Cardiac septum (tissue), 1 donor: ENCODE measurements around the gene KRTAP10-10. TPM values are rescaled to one million over a fixed set of nuclear protein-coding genes. Genes with fewer than 3 reads are reported as not detected.
"Not testable (repeated sequence)": the region's sequence is repeated elsewhere in the genome, so short reads cannot be mapped to it uniquely, and the experiment has no call there.

Experiments
- DNase-seq: peaks from one replicate; pipeline ENCODE4 v3.0.0-alpha.2; 2020; ENCODE audit warnings: low spot score
- intact Hi-C: fragments of 100-400 bp; cut with DNase I; formaldehyde crosslinking; loops from one replicate; pipeline ENCODE4 v1.14.0; 2022
- long read RNA-seq: library from polyadenylated mRNA; unstranded; transcript quantifications from one replicate; pipeline ENCODE4 v2.0.0, GENCODE V29; 2021
- total RNA-seq: library from RNA; stranded (reverse); fragmentation: NEBNext Ultra II Directional; extraction: Animal tissue kit (Norgen Biotek cat#: 25700); gene quantifications from one replicate; pipeline ENCODE4 v1.2.1, GENCODE V29; 2021
- donor health status: DM: no; HTN: no; CAD: no.

The KRTAP10-10 gene, protein sequence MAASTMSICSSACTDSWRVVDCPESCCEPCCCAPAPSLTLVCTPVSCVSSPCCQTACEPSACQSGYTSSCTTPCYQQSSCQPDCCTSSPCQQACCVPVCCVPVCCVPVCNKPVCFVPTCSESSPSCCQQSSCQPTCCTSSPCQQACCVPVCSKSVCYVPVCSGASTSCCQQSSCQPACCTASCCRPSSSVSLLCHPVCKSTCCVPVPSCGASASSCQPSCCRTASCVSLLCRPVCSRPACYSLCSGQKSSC
- not detected for total RNA-seq
- long read RNA-seq: 0 reads

DNA sequence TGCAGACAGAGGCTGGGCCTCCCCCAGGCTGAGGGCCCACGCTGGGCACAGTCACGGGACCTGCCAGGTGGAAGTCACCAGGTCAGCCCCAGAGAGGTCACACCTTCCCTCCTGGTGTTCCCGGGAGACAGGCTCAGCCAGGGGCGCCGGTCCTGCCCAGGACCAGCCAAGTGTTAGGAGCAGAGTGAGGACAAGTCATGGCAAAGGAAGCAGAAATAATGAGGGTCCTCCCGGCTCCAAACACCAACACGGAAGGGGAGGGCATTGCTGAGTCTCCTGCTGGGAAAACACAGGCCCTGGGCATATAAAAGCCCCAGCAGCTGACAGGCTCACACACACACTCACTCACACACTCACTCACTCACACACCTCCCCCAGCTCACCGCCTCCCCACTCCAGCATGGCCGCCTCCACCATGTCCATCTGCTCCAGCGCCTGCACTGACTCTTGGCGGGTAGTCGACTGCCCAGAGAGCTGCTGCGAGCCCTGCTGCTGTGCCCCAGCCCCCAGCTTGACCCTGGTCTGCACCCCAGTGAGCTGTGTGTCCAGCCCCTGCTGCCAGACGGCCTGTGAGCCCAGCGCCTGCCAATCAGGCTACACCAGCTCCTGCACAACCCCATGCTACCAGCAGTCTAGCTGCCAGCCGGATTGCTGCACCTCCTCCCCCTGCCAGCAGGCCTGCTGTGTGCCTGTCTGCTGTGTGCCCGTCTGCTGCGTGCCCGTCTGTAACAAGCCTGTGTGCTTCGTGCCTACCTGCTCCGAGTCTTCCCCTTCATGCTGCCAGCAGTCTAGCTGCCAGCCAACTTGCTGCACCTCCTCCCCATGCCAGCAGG is at the start of gene KRTAP10-10:
TSS of gene KRTAP10-10 (plus strand) at position 339 of the 833 bp plus-strand sequence. CDS start at position 401, 62 bp downstream.
- DNase-seq: no peak
- intact Hi-C loops: no loop called here

DNA sequence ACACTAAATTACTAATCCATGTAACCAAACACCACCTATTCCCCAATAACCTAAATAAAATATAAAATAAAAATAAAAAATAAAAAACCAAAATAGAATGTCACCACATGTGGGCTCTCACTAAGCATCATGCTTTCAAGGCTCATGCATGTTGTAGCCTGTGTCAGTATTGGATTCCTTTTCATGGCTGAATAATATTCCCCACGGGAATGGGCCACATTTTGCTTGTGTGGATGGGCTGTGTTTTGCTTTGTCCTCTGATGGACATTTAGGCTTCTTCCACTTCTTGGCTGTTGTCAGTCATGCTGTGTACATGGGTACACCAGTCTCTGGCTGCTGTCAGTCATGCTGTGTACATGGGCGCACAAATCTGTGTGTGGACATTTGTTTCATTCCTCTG is 48.1 kb upstream of the KRTAP10-10 start:
- DNase-seq: no peak
- intact Hi-C loops: no loop called here

DNA sequence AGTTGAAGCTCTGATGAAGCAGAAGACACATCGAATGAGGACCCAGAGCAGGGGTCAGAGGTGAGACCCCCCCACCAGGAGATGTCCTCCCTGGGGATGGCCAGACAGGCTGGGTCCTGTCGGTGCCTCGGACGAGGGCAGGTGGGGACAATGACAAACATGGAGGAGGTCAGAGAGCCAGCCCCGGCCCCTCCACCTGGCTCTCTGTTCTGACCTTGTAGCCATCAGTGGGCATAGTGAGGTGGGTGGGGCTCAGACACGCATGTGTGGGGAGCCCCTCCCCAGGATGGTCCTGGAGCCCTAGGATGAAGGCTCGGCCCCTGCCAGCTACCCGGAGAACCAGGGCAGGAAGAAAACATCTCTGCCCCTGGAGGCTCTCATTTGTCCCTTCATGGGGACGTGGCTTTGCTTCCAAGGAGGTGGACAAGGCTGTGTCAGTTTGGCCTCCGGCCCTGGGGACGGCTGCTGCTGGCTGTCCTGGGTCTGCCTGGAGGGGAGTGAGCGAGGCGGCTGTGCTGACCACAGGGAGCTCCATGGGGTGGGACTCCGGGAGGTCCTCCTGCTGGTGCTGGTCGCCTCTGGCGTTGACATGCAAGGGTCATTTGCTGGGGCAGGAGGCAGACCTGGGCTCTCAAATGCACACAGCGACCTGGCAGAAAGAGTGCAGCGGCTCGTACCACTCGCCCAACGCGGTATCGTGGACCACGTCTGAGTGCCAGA is 47.4 kb upstream of the KRTAP10-10 start:
- intact Hi-C loops: no loop called here
- no peak for DNase-seq

DNA sequence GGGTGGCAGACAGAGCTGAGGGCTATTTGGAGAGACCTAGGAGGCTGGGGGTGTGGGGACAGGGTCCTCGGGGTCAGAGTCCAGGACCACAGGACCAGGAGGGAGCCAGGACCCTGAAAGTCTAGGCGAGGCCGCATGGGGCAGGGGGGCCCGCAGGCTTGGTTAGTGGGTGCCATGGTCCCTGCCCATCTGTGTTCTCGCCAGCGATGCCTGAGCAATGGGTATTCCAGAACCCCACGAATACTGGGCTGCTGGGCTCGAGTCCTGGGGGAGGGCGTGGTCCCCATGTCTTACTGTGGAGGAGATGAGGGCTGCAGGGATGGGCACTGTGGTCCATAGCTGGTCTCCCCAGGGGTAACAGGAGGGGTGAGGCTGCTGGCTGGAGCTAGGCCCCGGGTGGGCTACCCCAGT is 46.8 kb upstream of the KRTAP10-10 start:
- no peak for DNase-seq
- intact Hi-C loops: no loop called here

DNA sequence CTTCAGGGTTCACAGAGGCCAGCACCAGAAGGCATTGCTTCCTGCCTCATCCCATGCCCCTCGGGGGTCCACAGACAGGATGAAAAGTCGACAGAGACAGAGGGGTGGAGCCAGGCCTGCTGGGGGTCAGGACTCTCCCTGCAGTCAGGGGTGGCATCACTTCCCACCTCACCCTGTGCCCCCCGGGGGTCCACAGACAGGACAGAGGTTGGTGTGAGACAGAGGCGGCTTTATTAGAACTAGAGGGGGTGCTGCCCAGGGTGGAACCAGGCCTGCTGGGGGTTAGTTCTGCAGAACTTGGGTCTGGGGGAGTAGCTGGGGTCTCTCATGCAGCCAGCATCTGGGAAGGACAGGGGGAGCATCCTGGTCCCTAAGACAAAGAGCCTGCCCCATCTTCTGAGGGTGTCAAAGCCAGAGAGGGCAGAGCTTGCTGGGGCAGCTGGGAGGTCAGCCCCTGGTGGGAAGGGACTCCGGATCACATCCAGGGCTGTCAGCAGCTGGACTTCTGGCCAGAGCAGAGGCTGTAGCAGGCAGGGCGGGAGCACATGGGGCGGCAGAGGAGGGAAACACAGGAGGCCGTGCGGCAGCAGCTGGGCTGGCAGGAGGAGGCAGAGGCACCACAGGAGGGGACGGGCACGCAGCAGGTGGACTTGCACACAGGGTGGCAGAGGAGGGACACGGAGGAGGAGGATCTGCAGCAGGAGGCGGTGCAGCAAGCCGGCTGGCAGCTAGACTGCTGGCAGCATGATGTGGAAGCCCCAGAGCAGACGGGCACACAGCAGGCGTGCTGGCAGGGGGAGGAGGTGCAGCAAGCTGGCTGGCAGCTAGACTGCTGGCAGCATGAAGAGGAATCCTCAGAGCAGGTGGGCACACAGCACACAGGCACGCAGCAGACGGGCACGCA is 46.0 kb upstream of the KRTAP10-10 start:
- DNase-seq, intact Hi-C loops: not testable (repeated sequence)

DNA sequence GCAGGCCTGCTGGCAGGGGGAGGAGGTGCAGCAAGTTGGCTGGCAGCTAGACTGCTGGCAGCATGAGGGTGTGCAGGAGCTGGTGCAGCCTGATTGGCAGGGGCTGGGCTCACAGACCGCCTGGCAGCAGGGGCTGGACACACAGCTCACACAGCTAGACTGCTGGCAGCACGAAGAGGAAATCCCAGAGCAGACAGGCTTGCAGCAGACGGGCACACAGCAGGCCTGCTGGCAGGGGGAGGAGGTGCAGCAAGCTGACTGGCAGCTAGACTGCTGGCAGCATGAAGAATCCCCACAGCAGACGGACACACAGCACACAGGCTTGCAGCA is 45.4 kb upstream of the KRTAP10-10 start:
- DNase-seq, intact Hi-C loops: not testable (repeated sequence)

DNA sequence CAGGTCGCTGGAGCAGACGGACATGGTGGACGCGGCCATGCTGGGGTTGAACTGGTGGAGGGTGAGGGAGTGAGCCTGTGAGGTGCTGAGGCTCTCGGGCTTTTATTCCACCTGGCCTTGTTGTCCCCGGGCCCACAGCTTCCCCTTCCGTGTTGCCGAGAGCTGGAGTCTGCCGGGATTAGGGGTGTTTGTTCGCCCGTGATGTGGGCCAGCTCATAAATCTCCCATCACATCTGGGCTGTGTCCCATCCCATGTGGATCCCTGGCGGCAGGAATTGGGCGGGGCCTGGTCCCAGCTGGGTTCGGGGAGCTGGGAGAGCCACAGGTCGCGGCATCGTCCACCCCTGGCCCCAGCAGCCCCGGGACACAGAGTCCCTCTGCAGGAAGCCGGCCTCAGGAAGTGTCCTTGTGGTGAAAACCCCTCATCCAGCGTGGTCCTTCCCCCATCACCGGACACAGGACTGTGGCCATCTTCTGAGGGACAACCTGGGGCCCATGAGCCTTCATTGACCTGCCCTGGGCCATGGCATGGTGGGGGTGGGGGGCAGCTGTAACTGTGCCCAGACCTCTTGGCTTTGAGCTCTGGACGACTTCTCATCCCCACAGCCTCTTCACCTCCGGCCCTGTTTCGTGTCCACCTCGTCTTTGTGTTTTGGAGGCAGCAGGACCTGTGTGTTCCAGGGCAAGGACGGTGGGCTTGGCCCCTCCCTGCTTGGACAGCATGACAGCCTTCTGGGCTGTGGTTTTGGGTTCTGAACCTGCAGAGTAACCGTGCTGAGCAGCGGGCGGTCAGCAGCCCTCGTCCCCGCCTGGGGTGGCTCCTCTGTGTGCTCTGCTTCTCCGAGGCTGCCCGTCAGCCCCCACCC is 44.5 kb upstream of the KRTAP10-10 start, which contains the start of gene KRTAP10-6:
TSS of gene KRTAP10-6 (minus strand) at position 60 of the 866 bp plus-strand sequence. CDS start at position 39, 21 bp downstream.
- intact Hi-C loops: no loop called here
- no peak for DNase-seq

DNA sequence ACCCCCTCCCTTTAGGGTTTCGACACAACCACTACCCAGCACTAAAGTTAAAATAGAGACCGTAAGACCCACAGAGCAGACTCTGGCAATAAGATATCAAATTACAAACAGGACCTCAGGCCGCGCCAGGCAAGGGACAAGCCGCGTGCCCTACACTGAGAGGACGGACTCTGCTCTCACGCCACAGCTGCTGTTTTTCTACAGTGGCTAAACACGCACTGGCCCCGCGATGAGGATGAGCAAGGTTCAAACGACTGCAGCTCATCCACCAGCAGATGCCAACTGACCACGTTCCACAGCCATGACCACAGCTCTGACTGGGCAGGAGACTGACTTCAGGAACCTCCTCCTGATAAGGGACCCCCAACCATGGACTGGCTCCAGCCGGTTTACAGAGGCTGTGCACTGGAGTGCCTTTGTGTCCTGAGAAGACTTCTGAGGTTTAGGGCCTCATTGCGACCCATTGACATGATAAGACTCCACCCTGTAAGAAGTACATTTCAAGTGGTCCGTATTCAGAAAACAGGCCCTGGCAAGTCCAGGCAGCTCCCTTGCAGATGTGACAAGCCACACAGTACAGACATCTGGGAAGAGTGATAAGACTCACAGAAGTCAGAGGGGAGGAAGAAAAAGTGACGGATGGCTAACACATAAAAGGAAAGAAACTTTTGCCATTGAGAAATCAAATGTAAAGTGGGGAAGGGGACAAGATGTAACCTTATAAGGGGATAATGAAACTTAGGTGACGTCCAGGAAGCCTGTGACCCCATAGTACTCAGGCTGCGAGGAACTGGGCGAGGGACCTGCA is 43.4 kb upstream of the KRTAP10-10 start:
- intact Hi-C loops: no loop called here
- DNase-seq: no peak

DNA sequence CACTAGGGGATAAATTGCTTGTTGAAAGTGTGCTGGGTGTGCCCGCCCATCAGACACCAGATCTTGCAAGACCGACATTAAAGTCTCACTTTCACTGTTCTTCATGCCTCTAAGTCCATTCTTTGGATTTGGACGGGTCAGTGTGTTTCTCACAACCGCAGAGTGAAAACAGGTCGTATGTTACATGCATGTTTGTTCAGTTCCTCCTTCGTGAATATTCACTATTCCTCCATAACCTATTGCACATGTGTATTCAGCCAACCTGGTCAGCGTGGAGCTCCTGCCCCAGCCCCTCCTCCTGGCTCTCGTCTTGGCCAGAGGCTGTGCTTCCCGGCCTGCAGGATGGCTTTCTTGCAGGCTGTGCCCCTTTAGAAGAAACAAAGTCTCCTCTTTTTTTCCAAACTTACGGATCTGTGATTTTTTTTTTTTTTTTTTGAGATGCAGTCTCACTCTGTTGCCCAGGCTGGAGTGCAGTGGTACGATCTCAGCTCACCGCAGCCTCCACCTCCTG is 42.7 kb upstream of the KRTAP10-10 start:
- no peak for DNase-seq
- intact Hi-C loops: no loop called here

DNA sequence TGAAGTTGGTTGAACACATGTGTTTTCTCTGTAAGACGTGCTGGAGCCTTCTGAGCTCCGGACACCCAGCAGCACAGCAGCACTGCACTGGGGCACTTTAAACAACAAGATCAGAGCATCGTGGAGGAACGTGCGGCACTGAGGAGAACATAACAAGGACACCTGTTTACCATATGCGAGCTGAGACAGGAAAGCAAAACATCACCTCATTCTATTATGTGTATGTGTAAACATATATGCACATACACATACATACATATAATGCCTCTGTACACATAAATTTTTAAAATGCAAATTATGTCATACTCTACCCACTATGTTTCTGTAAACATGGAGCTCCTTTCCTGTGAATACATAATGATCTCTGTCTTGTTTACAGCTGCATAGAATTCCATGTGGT is 41.6 kb upstream of the KRTAP10-10 start:
- DNase-seq: no peak
- intact Hi-C loops: no loop called here

DNA sequence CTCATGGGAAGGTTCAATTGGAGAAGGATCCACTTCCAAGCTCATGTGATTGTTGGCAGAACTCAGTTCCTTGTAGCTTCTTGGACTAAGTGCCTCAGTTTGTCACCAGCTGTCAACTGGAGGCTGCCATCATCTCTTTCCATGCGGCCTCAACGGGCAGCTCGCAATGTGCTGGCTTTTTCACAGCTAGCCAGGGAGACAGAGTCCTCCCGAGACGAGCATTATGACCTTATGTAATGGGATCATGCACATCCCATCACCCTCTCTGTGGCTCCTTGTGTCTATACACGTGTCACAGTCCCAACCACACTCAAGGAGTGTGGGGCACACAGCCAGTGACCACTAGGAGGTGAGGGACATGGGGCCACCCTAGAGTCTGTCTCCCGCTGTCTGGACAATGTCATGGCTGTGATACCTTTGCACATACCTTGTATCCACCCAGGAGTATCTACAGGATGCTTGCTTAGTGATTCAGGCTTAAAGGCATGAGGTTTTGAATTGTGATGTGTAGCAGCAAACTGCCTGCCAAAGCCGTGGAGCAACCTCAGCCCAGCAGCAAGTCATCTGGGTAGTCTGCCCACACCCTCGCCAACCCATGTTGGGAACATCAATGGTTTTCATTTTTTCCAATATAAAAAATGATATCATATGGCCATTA is 41.0 kb upstream of the KRTAP10-10 start:
- intact Hi-C loops: no loop called here
- DNase-seq: no peak

DNA sequence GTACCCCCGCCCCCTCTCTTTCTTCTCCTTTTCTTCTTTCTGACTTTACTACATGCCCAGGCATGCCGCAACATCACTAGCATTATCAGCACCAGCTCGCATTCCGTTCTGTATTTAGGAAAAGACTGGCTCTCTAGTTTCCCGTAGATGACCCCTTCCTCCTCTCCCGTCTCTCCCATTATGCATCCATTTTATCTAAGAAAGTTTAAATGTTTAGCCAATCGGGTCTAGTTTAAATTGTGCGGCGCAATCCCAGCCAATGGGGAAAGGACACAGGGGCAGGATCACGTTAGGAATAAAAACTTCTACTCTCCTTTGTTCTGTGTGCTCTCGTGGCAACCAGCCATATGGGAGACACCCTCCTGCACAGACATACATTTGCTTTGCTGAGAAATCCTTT is 39.1 kb upstream of the KRTAP10-10 start:
- intact Hi-C loops: no loop called here
- DNase-seq: no peak

DNA sequence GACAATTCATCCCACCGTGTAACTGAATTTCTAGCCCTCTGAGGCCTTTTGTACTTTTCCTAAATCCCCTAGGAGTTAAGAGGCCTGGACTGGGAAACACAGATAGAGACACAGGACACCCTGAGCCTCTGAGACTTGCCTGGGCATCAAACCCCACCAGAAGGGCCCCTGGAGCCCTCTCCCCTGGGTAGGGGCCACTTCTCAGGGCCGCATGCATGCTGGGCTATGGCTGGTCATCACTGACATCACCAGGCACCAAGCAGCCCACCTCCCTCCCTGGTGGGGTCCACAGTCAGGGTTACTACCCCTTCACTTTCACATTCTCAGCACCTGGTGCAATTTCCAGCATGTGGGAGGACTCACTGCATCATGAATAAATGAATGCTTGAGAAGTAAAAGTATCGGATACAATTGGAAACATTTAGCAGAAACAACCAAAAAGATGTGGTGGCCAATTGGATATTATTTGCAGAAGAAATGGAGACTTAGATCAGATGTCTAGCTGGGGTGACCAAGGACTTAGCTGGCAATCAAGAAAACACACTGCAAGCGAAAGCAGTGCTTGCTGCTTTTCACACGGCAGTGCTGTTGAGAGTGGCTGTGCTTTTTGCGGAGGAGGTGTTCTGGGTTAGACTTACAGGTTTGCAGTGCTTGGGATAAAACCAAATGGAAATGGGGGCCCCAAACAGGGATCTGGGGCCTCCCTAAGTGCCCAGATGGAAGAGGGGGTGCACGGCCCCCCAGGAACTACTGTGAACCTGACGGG is 37.7 kb upstream of the KRTAP10-10 start:
- no peak for DNase-seq
- intact Hi-C loops: no loop called here

DNA sequence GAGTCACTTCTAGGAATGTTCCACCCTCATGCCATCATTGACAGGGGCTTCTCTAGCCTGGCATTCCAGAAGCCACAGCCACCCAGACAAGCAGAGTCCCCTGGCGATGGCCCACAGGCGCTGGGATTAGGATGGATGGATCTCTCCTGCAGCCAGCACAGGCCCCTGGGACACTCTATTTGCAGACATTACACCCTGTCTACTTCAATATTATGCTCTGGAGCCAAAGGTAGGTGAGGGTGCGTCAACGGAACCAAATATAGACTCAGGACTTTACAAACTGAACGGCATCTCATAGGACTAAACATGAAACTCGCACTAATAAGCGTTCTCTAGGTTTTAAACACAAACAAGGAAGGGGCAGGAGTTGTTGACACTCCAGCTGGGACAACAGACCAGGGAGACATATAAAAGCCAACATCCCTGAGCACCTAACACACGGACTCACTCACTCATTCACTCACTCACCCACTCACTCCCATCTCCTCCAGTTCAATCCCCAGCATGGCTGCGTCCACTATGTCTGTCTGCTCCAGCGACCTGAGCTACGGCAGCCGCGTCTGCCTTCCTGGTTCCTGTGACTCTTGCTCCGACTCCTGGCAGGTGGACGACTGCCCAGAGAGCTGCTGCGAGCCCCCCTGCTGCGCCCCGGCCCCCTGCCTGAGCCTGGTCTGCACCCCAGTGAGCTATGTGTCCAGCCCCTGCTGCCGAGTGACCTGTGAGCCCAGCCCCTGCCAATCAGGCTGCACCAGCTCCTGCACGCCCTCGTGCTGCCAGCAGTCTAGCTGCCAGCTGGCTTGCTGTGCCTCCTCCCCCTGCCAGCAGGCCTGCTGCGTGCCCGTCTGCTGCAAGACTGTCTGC is 36.8 kb upstream of the KRTAP10-10 start, which contains the start of gene KRTAP10-7:
TSS of gene KRTAP10-7 (plus strand) at position 480 of the 861 bp plus-strand sequence. CDS start at position 505, 25 bp downstream.
- DNase-seq, intact Hi-C loops: not testable (repeated sequence)

DNA sequence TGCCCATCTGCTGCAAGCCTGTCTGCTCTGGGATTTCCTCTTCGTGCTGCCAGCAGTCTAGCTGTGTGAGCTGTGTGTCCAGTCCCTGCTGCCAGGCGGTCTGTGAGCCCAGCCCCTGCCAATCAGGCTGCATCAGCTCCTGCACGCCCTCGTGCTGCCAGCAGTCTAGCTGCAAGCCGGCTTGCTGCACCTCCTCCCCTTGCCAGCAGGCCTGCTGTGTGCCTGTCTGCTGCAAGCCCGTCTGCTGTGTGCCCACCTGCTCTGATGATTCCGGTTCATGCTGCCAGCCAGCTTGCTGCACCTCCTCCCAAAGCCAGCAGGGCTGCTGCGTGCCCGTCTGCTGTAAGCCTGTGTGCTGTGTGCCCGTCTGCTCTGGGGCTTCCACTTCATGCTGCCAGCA is 36.1 kb upstream of the KRTAP10-10 start:
- intact Hi-C loops, DNase-seq: not testable (repeated sequence)
